GM19025 (cell line): ENCODE data around the gene TNFRSF4.

Experiments
- ATAC-seq: cut with Tn5 transposase; IDR thresholded peaks from one replicate; pipeline ENCODE4 v1.9.1; 2021; ENCODE audit warnings: mild to moderate bottlenecking, low read depth, moderate library complexity; ENCODE audit not compliant: unreplicated experiment

The TNFRSF4 gene

GRCh38 chr1:1245817-1246576 is 32.0 kb upstream of the TNFRSF4 start:
- ATAC-seq: no peak

GRCh38 chr1:1245178-1245816 is 31.3 kb upstream of the TNFRSF4 start:
- ATAC-seq: no peak

- no peak for ATAC-seq
Measured at GRCh38 chr1:1244192-1244811, 30.3 kb upstream of the TNFRSF4 start.

GRCh38 chr1:1243807-1244191 is 29.8 kb upstream of the TNFRSF4 start:
- ATAC-seq: no peak

GRCh38 chr1:1243266-1243660 is 29.3 kb upstream of the TNFRSF4 start:
- ATAC-seq: no peak

- no peak for ATAC-seq
Measured at GRCh38 chr1:1242461-1243265, 28.7 kb upstream of the TNFRSF4 start.

- ATAC-seq: no peak
Measured at GRCh38 chr1:1241588-1242219, 27.8 kb upstream of the TNFRSF4 start.

GRCh38 chr1:1240822-1241587 is 27.1 kb upstream of the TNFRSF4 start:
- no peak for ATAC-seq

- ATAC-seq: no peak
Measured at GRCh38 chr1:1240348-1240732, 26.4 kb upstream of the TNFRSF4 start.

- ATAC-seq: no peak
Measured at GRCh38 chr1:1239614-1240347, 25.8 kb upstream of the TNFRSF4 start.

- no peak for ATAC-seq
Measured at GRCh38 chr1:1239227-1239613, 25.3 kb upstream of the TNFRSF4 start.

GRCh38 chr1:1238702-1239178 is 24.8 kb upstream of the TNFRSF4 start:
- ATAC-seq: no peak

- no peak for ATAC-seq
Measured at GRCh38 chr1:1237874-1238701, 24.1 kb upstream of the TNFRSF4 start.

GRCh38 chr1:1236945-1237873 is 23.3 kb upstream of the TNFRSF4 start:
- ATAC-seq: no peak

GRCh38 chr1:1236176-1236763 is 22.3 kb upstream of the TNFRSF4 start:
- ATAC-seq: no peak

GRCh38 chr1:1235016-1235744 is 21.2 kb upstream of the TNFRSF4 start:
- no peak for ATAC-seq
